SJSA1 (cell line): ENCODE measurements around the gene EMILIN1. TPM values are rescaled to one million over a fixed set of nuclear protein-coding genes. Genes with fewer than 3 reads are reported as not detected.

Experiments
- DNase-seq, 2 experiments: peaks; one replicate each; pipeline ENCODE4 v3.0.0-alpha.2; 2015 to 2020; ENCODE audit warnings: low spot score in 2 of 2, low read depth in 1 of 2
- H3K27ac ChIP-seq: fragments of 250-450 bp; sonication (Bioruptor Pico); 2 replicates; pipeline ENCODE4 v1.5.1; 2020; ENCODE audit warnings: mild to moderate bottlenecking, moderate library complexity
- H3K27me3 ChIP-seq: fragments of 250-450 bp; sonication (Bioruptor Pico); replicated peaks from 2 replicates; pipeline ENCODE4 v1.5.1; 2020; ENCODE audit warnings: mild to moderate bottlenecking, moderate library complexity
- H3K36me3 ChIP-seq: fragments of 250-450 bp; sonication (Bioruptor Pico); 2 replicates; pipeline ENCODE4 v1.5.1; 2020; ENCODE audit warnings: mild to moderate bottlenecking
- H3K4me1 ChIP-seq: fragments of 250-450 bp; sonication (Bioruptor Pico); replicated peaks from 2 replicates; pipeline ENCODE4 v1.6.1; 2021; ENCODE audit warnings: mild to moderate bottlenecking
- H3K4me3 ChIP-seq: fragments of 250-450 bp; sonication (Bioruptor Pico); 2 replicates; pipeline ENCODE4 v1.5.1; 2020; ENCODE audit warnings: mild to moderate bottlenecking
- H3K9me3 ChIP-seq: fragments of 250-450 bp; sonication (Bioruptor Pico); replicated peaks from 2 replicates; pipeline ENCODE4 v1.5.1; 2020; ENCODE audit warnings: mild to moderate bottlenecking
- total RNA-seq: library from RNA; depleted of rRNA; stranded (reverse); fragments of >200 nt; shearing (Covaris generic); gene quantifications from 2 replicates; pipeline ENCODE4 v1.2.3, GENCODE V29; 2014; rRNA removed

The EMILIN1 gene
- total RNA-seq: 168 and 170 TPM in 2 replicates

DNA sequence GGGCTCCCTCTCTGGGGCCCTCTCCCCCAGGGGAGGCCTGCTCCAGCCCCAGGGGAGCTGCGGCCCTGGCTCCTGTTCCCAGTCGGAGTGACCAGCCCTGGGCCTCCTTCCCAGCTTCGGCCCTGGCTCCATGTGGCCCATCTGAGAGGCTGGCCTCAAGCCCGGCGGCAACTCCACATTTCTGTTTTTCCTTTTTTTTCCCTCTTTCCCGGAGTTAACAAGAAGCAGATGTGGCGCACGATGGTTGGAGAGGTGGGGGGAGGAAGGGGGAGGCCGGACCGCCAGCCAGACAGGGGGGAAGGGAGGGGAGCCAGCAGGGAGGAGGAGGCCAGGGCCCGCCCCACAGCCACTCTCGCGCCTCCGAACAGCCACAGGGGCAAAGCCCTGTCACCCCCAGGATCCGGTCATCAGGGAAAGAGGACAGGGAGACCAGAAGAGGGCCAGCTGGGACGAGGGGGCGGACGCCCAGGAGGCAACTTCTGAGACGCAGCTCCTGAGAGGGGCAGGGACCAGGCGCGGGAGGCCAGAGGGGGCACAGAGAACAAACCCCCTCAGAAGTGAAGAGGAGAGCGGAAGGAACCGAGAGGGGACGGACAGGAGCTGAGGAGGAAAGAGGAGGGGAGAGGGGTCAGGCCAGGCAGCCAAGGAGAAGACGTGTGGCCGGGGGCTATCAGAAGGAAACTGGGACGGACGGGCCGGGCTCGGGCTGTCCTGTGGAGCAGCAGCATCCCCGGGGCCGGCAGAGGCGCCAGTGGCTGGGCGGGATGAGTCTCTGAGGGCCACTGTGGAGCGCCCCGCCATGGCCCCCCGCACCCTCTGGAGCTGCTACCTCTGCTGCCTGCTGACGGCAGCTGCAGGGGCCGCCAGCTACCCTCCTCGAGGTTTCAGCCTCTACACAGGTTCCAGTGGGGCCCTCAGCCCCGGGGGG is at the start of gene EMILIN1:
Gene EMILIN1 (plus strand): TSS at position 349 of the 928 bp plus-strand sequence. CDS start 451 bp downstream, at position 800.
- Histone ChIP-seq H3K9me3 (no peaks in the 10 kb centered on the region), H3K4me1 (peaks cover 59% of the 10 kb centered on the region), H3K27me3 (no peaks in the 10 kb centered on the region), H3K27ac (peak within 1 kb of the TSS; percentile 54), H3K36me3 (peaks cover 32% of the 10 kb centered on the region), H3K4me3 (peak within 1 kb of the TSS; percentile 52)
- DNase-seq: peak; percentile 93 to 96

GRCh38 chr2:27029051-27029450 is 49.4 kb upstream of the EMILIN1 start:
- Histone ChIP-seq H3K4me1 (peaks cover 7% of the 10 kb centered on the region), H3K27me3 (no peaks in the 10 kb centered on the region), H3K9me3 (no peaks in the 10 kb centered on the region), H3K27ac (no peak overlapping the region), H3K4me3 (no peak overlapping the region), H3K36me3 (peaks cover 35% of the 10 kb centered on the region)
- no peak for DNase-seq

DNA sequence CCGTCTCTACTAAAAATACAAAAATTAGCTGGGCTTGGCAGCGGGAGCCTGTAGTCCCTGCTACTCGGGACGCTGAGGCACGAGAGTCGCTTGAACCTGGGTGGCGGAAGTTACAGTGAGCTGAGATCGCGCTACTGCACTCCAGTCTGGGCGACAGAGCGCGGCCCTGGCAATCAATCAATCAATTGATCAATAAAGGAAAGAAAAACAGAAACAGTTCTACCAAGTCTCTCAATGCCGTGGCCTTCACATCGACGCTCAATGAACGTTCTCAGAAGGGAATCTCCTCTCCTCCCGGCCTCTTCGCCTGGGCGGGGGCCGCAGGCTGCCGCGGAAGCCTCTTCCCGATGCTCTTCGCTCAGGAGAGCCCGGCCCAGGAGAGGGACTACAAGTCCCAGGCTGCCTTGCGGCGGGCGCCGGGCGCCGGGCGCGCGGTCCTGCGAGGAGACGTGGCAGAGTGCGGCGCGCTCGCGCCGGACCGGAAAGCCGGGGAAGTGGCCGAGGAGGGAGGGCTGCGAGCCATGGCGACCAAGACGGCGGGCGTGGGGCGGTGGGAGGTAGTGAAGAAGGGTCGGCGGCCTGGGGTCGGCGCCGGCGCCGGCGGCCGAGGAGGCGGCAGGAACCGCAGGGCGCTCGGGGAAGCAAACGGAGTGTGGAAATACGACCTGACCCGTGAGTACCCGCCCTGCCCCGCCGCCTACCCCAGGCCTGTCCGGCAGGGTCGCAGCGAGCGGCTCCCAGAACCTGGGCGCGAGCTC is 45.7 kb upstream of the EMILIN1 start, which contains the start of gene TMEM214:
Gene TMEM214 (plus strand): TSS at position 471 of the 758 bp plus-strand sequence. CDS start 51 bp downstream, at position 522.
- Histone ChIP-seq H3K9me3 (no peaks in the 10 kb centered on the region), H3K27me3 (no peaks in the 10 kb centered on the region), H3K27ac (peak within 1 kb of the TSS; percentile 80), H3K36me3 (peaks cover 54% of the 10 kb centered on the region), H3K4me1 (peaks cover 10% of the 10 kb centered on the region), H3K4me3 (peak within 1 kb of the TSS; percentile 93)
- peak; percentile 90 to 91 for DNase-seq

DNA sequence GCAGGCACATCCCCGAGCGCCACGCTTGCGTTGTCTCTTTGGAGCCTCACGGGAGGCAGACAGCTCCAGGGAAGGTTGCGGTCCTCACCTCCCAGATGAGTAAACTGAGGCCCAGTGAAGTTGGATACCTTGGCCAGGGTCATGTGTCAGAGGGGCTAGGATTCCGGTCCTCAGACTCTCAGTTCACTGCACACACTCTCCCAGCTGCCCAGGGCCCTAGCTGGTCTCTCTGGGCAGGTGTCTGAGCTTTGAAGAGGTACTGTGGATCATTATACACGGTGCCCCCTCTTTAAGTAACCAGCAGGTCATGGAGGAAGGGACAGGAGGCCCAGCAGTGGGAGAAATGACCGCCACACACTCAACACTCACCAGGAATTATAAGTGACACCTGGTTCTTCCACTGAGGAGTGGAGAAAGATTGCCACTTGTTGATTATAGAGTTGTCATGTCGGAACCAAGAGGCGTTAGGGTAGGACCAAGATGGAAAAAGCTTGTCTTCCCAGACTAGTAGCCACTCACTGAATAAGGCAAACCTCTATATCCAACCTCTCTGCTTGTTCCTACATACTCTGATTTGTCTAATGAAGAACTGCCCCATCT is 45.1 kb upstream of the EMILIN1 start:
- peaks cover 60% of the 10 kb centered on the region for H3K36me3 ChIP-seq
- no peaks in the 10 kb centered on the region for H3K27me3 ChIP-seq
- H3K27ac ChIP-seq: peak overlapping the region; percentile 80
- peaks cover 10% of the 10 kb centered on the region for H3K4me1 ChIP-seq
- no peak for DNase-seq
- peak overlapping the region; percentile 93 for H3K4me3 ChIP-seq
- H3K9me3 ChIP-seq: no peaks in the 10 kb centered on the region

- DNase-seq: no peak
- no peak overlapping the region for H3K27ac ChIP-seq
These were observed 40.4 kb upstream of the EMILIN1 start for GRCh38 chr2:27038012-27038411.

GRCh38 chr2:27038631-27039339 is 39.6 kb upstream of the EMILIN1 start:
- Histone ChIP-seq H3K36me3 (peaks cover 86% of the 10 kb centered on the region), H3K4me1 (peaks cover 51% of the 10 kb centered on the region), H3K27me3 (no peaks in the 10 kb centered on the region), H3K27ac (no peak overlapping the region), H3K9me3 (no peaks in the 10 kb centered on the region), H3K4me3 (no peak overlapping the region)
- DNase-seq: no peak

More at GRCh38 chr2:27038012-27038411, 40.4 kb upstream of the EMILIN1 start:
- Histone ChIP-seq H3K9me3 (no peaks in the 10 kb centered on the region), H3K36me3 (peaks cover 91% of the 10 kb centered on the region), H3K27me3 (no peaks in the 10 kb centered on the region), H3K4me3 (no peak overlapping the region), H3K4me1 (peaks cover 44% of the 10 kb centered on the region)

DNA sequence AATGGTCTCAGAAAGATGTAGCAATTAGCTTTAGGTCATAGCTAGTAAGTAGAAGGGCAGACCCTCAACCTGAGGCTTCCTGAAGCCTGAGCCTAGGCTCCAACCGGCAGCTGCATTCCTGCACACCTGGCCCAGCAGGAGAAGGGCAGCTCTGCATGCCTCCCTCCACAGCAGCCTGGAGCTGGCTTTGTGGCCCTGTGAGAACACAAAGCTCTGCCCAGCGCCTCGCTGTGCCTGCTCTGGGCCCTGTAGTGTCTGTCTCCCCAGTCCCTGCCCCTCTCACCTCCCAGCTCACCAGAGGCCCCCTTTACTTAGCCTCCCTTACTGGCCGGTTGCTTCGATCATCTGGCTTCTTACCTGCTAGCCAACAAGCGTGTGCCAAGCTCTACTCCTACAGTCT is 39.0 kb upstream of the EMILIN1 start:
- DNase-seq: no peak
- Histone ChIP-seq H3K27ac (no peak overlapping the region), H3K9me3 (no peaks in the 10 kb centered on the region), H3K4me1 (peaks cover 48% of the 10 kb centered on the region), H3K4me3 (no peak overlapping the region), H3K36me3 (peaks cover 83% of the 10 kb centered on the region), H3K27me3 (no peaks in the 10 kb centered on the region)

DNA sequence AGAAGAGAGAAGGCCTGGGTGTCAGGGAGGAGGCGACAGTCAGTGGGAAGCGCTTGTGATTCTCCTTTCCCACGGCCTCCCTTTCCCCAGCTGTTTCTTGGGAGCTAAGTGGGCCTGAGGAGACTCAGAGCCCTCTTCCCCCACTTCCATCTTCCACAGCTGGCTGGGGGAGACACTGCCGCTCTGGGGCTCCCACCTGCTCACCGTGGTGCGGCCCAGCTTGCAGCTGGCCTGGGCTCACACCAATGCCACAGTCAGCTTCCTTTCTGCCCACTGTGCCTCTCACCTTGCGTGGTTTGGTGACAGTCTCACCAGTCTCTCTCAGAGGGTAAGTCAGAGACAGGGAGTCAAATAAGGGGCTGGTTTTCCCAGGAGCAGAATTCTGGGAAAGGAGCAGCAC is 38.5 kb upstream of the EMILIN1 start:
- H3K27ac ChIP-seq: no peak overlapping the region
- H3K36me3 ChIP-seq: peaks cover 78% of the 10 kb centered on the region
- H3K9me3 ChIP-seq: no peaks in the 10 kb centered on the region
- DNase-seq: no peak
- no peaks in the 10 kb centered on the region for H3K27me3 ChIP-seq
- no peak overlapping the region for H3K4me3 ChIP-seq
- peaks cover 48% of the 10 kb centered on the region for H3K4me1 ChIP-seq

DNA sequence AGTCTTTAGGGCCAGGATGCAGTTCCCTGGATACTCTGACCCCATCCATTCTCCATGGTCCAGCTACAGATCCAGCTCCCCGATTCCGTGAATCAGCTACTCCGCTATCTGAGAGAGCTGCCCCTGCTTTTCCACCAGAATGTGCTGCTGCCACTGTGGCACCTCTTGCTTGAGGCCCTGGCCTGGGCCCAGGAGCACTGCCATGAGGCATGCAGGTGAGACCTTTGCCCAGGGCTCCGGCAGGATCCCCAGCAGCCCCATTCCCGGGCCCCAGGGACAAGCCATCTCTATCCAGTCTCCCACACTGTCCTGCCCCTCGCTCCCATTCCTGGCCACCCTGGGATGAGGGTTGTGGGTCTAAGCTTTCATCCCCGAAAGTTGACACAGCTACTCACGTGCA is 38.1 kb upstream of the EMILIN1 start:
- Histone ChIP-seq H3K4me3 (no peak overlapping the region), H3K27ac (peak overlapping the region; percentile 60; the same call in 1 of the 2 replicates), H3K36me3 (peaks cover 76% of the 10 kb centered on the region), H3K27me3 (no peaks in the 10 kb centered on the region), H3K4me1 (peaks cover 48% of the 10 kb centered on the region), H3K9me3 (no peaks in the 10 kb centered on the region)
- DNase-seq: no peak

GRCh38 chr2:27041752-27042151 is 36.7 kb upstream of the EMILIN1 start:
- Histone ChIP-seq H3K9me3 (no peaks in the 10 kb centered on the region), H3K4me1 (peaks cover 48% of the 10 kb centered on the region), H3K4me3 (no peak overlapping the region), H3K27me3 (no peaks in the 10 kb centered on the region), H3K27ac (peak overlapping the region; percentile 60), H3K36me3 (peaks cover 64% of the 10 kb centered on the region)
- peak; percentile 89 to 90 for DNase-seq

DNA sequence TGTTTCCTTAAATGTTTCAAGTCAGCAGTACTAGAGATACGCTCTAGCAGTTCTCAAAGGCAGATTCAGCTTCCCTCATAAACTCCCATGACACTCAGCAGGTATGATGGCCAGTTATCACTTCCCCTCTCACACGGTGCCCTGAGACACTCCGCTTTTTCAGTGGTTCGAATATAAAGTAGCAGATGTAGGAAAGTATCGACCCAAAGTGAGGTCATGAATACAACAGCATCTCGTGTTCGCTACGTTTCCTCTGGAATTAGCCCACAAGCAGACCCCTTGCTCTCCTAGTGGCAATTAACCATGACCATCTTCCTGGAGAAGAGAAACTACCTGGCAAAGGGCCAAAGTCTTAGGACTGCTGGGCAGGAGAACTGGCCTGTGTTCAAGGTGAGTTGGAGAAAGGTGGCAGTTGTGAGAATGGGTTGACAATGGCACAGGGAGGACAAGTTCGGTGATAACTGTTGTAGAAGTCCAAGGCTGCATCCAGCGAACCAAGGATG is 36.2 kb upstream of the EMILIN1 start:
- Histone ChIP-seq H3K27me3 (no peaks in the 10 kb centered on the region), H3K4me3 (no peak overlapping the region), H3K4me1 (peaks cover 48% of the 10 kb centered on the region), H3K36me3 (peaks cover 59% of the 10 kb centered on the region), H3K27ac (peak overlapping the region; percentile 60), H3K9me3 (no peaks in the 10 kb centered on the region)
- no peak for DNase-seq

- Histone ChIP-seq H3K4me3 (no peak overlapping the region), H3K27me3 (no peaks in the 10 kb centered on the region), H3K4me1 (peaks cover 48% of the 10 kb centered on the region), H3K36me3 (peaks cover 50% of the 10 kb centered on the region), H3K27ac (peak overlapping the region; percentile 60), H3K9me3 (no peaks in the 10 kb centered on the region)
- peak in 1 of 2 experiments; percentile 72 for DNase-seq
These were observed 35.3 kb upstream of the EMILIN1 start for GRCh38 chr2:27042985-27043634.
